Muscle layer of colon (tissue), 2 donors: Measurements from ENCODE around the gene TP53I13.

Source experiments
- H3K27ac ChIP-seq: one replicate; pipeline ENCODE4 v1.7.0; 2013; ENCODE audit warnings: low read depth, mild to moderate bottlenecking, low read length, moderate library complexity
- H3K27me3 ChIP-seq, 2 donors: one replicate each; pipeline ENCODE4 v1.7.0; 2013; ENCODE audit warnings: low read length in 2 of 2, mild to moderate bottlenecking in 2 of 2; ENCODE audit not compliant: insufficient read depth in 2 of 2, control insufficient read depth in 1 of 2
- H3K36me3 ChIP-seq: one replicate; pipeline ENCODE4 v1.7.0; 2013; ENCODE audit warnings: mild to moderate bottlenecking, low read length; ENCODE audit not compliant: insufficient read depth
- H3K4me1 ChIP-seq: one replicate; pipeline ENCODE4 v1.7.0; 2013; ENCODE audit warnings: mild to moderate bottlenecking, low read length; ENCODE audit not compliant: insufficient read depth
- H3K4me3 ChIP-seq, 2 donors: one replicate each; pipeline ENCODE4 v1.7.0; 2013; ENCODE audit warnings: low read length in 2 of 2, low read depth in 1 of 2, mild to moderate bottlenecking in 1 of 2, moderate library complexity in 1 of 2
- H3K9ac ChIP-seq: one replicate; pipeline ENCODE4 v1.7.0; 2013; ENCODE audit warnings: low read length
- H3K9me3 ChIP-seq: one replicate; pipeline ENCODE4 v1.7.0; 2013; ENCODE audit warnings: mild to moderate bottlenecking, low read length
- donor health status: abdominal sarcoma.
- donor health status: Adenocarcinoma of cecum.

The TP53I13 gene

GRCh38 chr17:29584452-29585079 is 16.1 kb downstream of the TP53I13 start:
- Histone ChIP-seq H3K9me3 (no peaks in the 10 kb centered on the region), H3K27me3 (no peaks in the 10 kb centered on the region), H3K36me3 (peaks cover 22% of the 10 kb centered on the region), H3K4me1 (peaks cover 36% of the 10 kb centered on the region), H3K4me3 (no peak overlapping the region), H3K27ac (no peak overlapping the region), H3K9ac (no peak overlapping the region)

GRCh38 chr17:29585080-29585751 is 16.7 kb downstream of the TP53I13 start:
- H3K27me3 ChIP-seq: no peaks in the 10 kb centered on the region
- H3K27ac ChIP-seq: peak overlapping the region; percentile 12
- no peak overlapping the region for H3K9ac ChIP-seq
- H3K4me3 ChIP-seq: no peak overlapping the region
- H3K36me3 ChIP-seq: peaks cover 17% of the 10 kb centered on the region
- H3K4me1 ChIP-seq: peaks cover 41% of the 10 kb centered on the region
- no peaks in the 10 kb centered on the region for H3K9me3 ChIP-seq

- no peaks in the 10 kb centered on the region for H3K27me3 ChIP-seq
- peaks cover 14% of the 10 kb centered on the region for H3K36me3 ChIP-seq
- H3K9ac ChIP-seq: no peak overlapping the region
- no peak overlapping the region for H3K4me3 ChIP-seq
- peaks cover 57% of the 10 kb centered on the region for H3K4me1 ChIP-seq
- H3K9me3 ChIP-seq: no peaks in the 10 kb centered on the region
- no peak overlapping the region for H3K27ac ChIP-seq
These were observed 18.4 kb downstream of the TP53I13 start for GRCh38 chr17:29586676-29587469.

GRCh38 chr17:29587591-29587990 is 19.1 kb downstream of the TP53I13 start:
- Histone ChIP-seq H3K36me3 (peaks cover 7% of the 10 kb centered on the region), H3K27ac (peak overlapping the region; percentile 96), H3K27me3 (no peaks in the 10 kb centered on the region), H3K4me3 (peak overlapping the region; percentile 73 to 84), H3K9me3 (no peaks in the 10 kb centered on the region), H3K9ac (peak overlapping the region; percentile 7), H3K4me1 (peaks cover 64% of the 10 kb centered on the region)

GRCh38 chr17:29588017-29588561 is 19.6 kb downstream of the TP53I13 start:
- no peaks in the 10 kb centered on the region for H3K9me3 ChIP-seq
- H3K36me3 ChIP-seq: peaks cover 2% of the 10 kb centered on the region
- H3K4me3 ChIP-seq: peak overlapping the region; percentile 73 to 84
- peak overlapping the region; percentile 60 for H3K9ac ChIP-seq
- H3K4me1 ChIP-seq: peaks cover 66% of the 10 kb centered on the region
- H3K27ac ChIP-seq: peak overlapping the region; percentile 96
- H3K27me3 ChIP-seq: no peaks in the 10 kb centered on the region

GRCh38 chr17:29588562-29589411 is 20.3 kb downstream of the TP53I13 start:
- peak overlapping the region; percentile 96 for H3K27ac ChIP-seq
- H3K9ac ChIP-seq: peak overlapping the region; percentile 60
- H3K4me1 ChIP-seq: peaks cover 66% of the 10 kb centered on the region

GRCh38 chr17:29589524-29590410 is 21.3 kb downstream of the TP53I13 start, which contains the start of gene GIT1:
TSS of gene GIT1 (minus strand) at chr17:29589648. CDS start at chr17:29589378, 270 bp downstream.
- Histone ChIP-seq H3K36me3 (no peaks in the 10 kb centered on the region), H3K27ac (peak within 1 kb of the TSS; percentile 96), H3K27me3 (no peaks in the 10 kb centered on the region), H3K4me1 (peaks cover 67% of the 10 kb centered on the region), H3K4me3 (peak within 1 kb of the TSS; percentile 73 to 84), H3K9ac (peak within 1 kb of the TSS; percentile 60), H3K9me3 (no peaks in the 10 kb centered on the region)

More at GRCh38 chr17:29588562-29589411, 20.3 kb downstream of the TP53I13 start:
- Histone ChIP-seq H3K4me3 (peak overlapping the region; percentile 73 to 84), H3K27me3 (no peaks in the 10 kb centered on the region), H3K9me3 (no peaks in the 10 kb centered on the region), H3K36me3 (no peaks in the 10 kb centered on the region)

- Histone ChIP-seq H3K4me1 (peaks cover 60% of the 10 kb centered on the region), H3K36me3 (no peaks in the 10 kb centered on the region), H3K9ac (no peak overlapping the region), H3K4me3 (peak overlapping the region; percentile 68 to 70), H3K27me3 (no peaks in the 10 kb centered on the region), H3K27ac (peak overlapping the region; percentile 71), H3K9me3 (no peaks in the 10 kb centered on the region)
These were observed 22.1 kb downstream of the TP53I13 start for GRCh38 chr17:29590411-29591145.

GRCh38 chr17:29591146-29591736 is 22.7 kb downstream of the TP53I13 start:
- Histone ChIP-seq H3K4me1 (peaks cover 60% of the 10 kb centered on the region), H3K9ac (no peak overlapping the region), H3K27me3 (no peaks in the 10 kb centered on the region), H3K4me3 (peak overlapping the region; percentile 25 to 68), H3K9me3 (no peaks in the 10 kb centered on the region), H3K27ac (peak overlapping the region; percentile 71), H3K36me3 (no peaks in the 10 kb centered on the region)
